ENCODE data around the gene UNC93A.

Gene UNC93A

GRCh38 chr6:167329014-167329413 is 37.9 kb downstream of the UNC93A start:
- TF ChIP-seq, protein P1, sequence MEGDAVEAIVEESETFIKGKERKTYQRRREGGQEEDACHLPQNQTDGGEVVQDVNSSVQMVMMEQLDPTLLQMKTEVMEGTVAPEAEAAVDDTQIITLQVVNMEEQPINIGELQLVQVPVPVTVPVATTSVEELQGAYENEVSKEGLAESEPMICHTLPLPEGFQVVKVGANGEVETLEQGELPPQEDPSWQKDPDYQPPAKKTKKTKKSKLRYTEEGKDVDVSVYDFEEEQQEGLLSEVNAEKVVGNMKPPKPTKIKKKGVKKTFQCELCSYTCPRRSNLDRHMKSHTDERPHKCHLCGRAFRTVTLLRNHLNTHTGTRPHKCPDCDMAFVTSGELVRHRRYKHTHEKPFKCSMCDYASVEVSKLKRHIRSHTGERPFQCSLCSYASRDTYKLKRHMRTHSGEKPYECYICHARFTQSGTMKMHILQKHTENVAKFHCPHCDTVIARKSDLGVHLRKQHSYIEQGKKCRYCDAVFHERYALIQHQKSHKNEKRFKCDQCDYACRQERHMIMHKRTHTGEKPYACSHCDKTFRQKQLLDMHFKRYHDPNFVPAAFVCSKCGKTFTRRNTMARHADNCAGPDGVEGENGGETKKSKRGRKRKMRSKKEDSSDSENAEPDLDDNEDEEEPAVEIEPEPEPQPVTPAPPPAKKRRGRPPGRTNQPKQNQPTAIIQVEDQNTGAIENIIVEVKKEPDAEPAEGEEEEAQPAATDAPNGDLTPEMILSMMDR (IDR thresholded peaks at IDR 0.05; ENCODE audit: insufficient read depth, low read length, poor library complexity, severe bottlenecking), result no peak
- DNase-seq (ENCODE audit: extremely low read depth, insufficient read length), result no peak
- no peaks in the 10 kb centered on the region; the same call in 1 of the 2 replicates for H3K27me3 ChIP-seq (replicated peaks; ENCODE audit: control insufficient read depth, insufficient read depth, low read length)
- no peaks in the 10 kb centered on the region for H3K36me3 ChIP-seq (ENCODE audit: control insufficient read depth, insufficient read depth, low read length)
- no peak overlapping the region for H3K4me3 ChIP-seq (replicated peaks; ENCODE audit: low read depth, low read length)

- Histone ChIP-seq H3K27me3 (replicated peaks; ENCODE audit: control insufficient read depth, insufficient read depth, low read length) (no peaks in the 10 kb centered on the region; the same call in 1 of the 2 replicates), H3K4me3 (replicated peaks; ENCODE audit: low read depth, low read length) (no peak overlapping the region), H3K36me3 (ENCODE audit: control insufficient read depth, insufficient read depth, low read length) (no peaks in the 10 kb centered on the region)
- DNase-seq (ENCODE audit: extremely low read depth, insufficient read length), result no peak
- TF ChIP-seq, protein P1 (IDR thresholded peaks at IDR 0.05; ENCODE audit: insufficient read depth, low read length, poor library complexity, severe bottlenecking), result no peak
Measured at GRCh38 chr6:167330750-167331149, 39.6 kb downstream of the UNC93A start.

DNA sequence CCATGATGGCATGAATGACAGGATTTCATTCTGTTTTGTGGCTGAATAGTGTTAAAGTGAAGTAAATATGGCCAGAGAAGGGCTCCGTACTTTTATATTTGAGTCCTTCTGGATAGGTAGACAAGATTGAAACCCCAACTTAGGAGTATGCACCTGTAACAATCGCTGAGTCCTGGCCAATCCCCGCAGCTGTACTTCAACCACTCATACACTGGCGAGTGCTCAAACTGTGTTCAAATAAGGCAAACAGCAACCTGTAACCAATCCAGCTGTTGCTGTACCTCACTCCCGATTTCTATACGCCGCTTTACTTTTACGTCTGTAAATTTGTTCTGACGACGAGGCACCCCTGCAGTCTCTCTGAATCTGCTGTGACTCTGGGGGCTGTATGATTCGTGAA is 40.5 kb downstream of the UNC93A start:
- Histone ChIP-seq H3K27me3 (replicated peaks; ENCODE audit: control insufficient read depth, insufficient read depth, low read length) (no peaks in the 10 kb centered on the region; the same call in 1 of the 2 replicates), H3K4me3 (replicated peaks; ENCODE audit: low read depth, low read length) (no peak overlapping the region), H3K36me3 (ENCODE audit: control insufficient read depth, insufficient read depth, low read length) (no peaks in the 10 kb centered on the region)
- no peak for DNase-seq (ENCODE audit: extremely low read depth, insufficient read length)
- TF ChIP-seq, protein P1 (IDR thresholded peaks at IDR 0.05; ENCODE audit: insufficient read depth, low read length, poor library complexity, severe bottlenecking), result no peak

GRCh38 chr6:167336844-167337630 is 45.9 kb downstream of the UNC93A start:
- TF ChIP-seq, protein P1 (IDR thresholded peaks at IDR 0.05; ENCODE audit: insufficient read depth, low read length, poor library complexity, severe bottlenecking), result no peak
- peaks cover 3% of the 10 kb centered on the region for H3K27me3 ChIP-seq (replicated peaks; ENCODE audit: control insufficient read depth, insufficient read depth, low read length)
- DNase-seq (ENCODE audit: extremely low read depth, insufficient read length), result no peak
- no peaks in the 10 kb centered on the region for H3K36me3 ChIP-seq (ENCODE audit: control insufficient read depth, insufficient read depth, low read length)
- no peak overlapping the region for H3K4me3 ChIP-seq (replicated peaks; ENCODE audit: low read depth, low read length)

DNA sequence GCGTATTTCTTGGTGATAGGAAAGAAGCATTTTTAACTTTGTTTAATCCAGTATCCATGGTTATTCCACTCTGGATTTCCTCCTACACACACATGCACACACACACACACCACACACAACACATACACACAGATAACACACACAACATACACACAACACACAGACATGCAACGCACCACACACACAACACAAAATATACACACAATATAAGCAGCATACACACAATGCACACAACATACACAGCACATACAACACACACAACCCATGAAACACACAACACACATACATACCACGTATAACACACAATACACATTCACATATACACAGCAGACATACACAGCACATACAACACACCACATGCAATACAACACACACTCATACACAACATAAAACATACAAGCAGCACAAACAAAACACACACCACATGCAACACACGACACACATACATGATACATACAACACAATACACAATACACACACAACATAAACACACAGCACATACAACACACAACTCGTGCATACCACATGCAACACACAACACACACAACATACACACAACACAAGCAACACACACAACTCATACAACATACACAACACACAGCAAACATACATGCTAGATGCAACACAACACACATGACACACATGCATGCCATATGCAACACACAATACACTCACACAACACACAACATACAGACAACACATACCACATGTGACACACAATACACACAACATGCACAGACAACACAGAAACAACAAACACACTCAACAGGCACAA is 46.7 kb downstream of the UNC93A start:
- no peaks in the 10 kb centered on the region for H3K36me3 ChIP-seq (ENCODE audit: control insufficient read depth, insufficient read depth, low read length)
- TF ChIP-seq, protein P1 (IDR thresholded peaks at IDR 0.05; ENCODE audit: insufficient read depth, low read length, poor library complexity, severe bottlenecking), result no peak
- H3K27me3 ChIP-seq (replicated peaks; ENCODE audit: control insufficient read depth, insufficient read depth, low read length), result peaks cover 3% of the 10 kb centered on the region
- no peak for DNase-seq (ENCODE audit: extremely low read depth, insufficient read length)
- no peak overlapping the region for H3K4me3 ChIP-seq (replicated peaks; ENCODE audit: low read depth, low read length)
